Measurements from ENCODE around the gene DSCAM.

- TF ChIP-seq, protein P1, sequence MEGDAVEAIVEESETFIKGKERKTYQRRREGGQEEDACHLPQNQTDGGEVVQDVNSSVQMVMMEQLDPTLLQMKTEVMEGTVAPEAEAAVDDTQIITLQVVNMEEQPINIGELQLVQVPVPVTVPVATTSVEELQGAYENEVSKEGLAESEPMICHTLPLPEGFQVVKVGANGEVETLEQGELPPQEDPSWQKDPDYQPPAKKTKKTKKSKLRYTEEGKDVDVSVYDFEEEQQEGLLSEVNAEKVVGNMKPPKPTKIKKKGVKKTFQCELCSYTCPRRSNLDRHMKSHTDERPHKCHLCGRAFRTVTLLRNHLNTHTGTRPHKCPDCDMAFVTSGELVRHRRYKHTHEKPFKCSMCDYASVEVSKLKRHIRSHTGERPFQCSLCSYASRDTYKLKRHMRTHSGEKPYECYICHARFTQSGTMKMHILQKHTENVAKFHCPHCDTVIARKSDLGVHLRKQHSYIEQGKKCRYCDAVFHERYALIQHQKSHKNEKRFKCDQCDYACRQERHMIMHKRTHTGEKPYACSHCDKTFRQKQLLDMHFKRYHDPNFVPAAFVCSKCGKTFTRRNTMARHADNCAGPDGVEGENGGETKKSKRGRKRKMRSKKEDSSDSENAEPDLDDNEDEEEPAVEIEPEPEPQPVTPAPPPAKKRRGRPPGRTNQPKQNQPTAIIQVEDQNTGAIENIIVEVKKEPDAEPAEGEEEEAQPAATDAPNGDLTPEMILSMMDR (IDR thresholded peaks at IDR 0.05) = no peak
- TF ChIP-seq EZH2 (IDR thresholded peaks at IDR 0.05; ENCODE audit: borderline replicate concordance, insufficient read depth, low read depth, low read length, poor library complexity, severe bottlenecking) = no peak
These were observed 693.6 kb downstream of the DSCAM start for GRCh38 chr21:40153351-40153750.
